Neural cell (in vitro differentiated cells): ENCODE results near the gene TXNDC11. TPM values are rescaled to one million over a fixed set of nuclear protein-coding genes. Genes with fewer than 3 reads are reported as not detected.
"Not testable (repeated sequence)": the region's sequence is repeated elsewhere in the genome, so short reads cannot be mapped to it uniquely, and the experiment has no call there.

Experiments
- H2AFZ ChIP-seq: fragments of 200-600, 300-800 bp; sonication (generic), shearing (Covaris generic); 2 replicates; pipeline ENCODE4 v1.6.0; 2014; ENCODE audit warnings: low read depth, mild to moderate bottlenecking, antibody characterized with exemption, low read length, moderate library complexity
- H3F3A ChIP-seq: fragments of 200-600 bp; shearing (Covaris generic); 2 replicates; pipeline ENCODE4 v1.6.1; 2016; ENCODE audit warnings: mild to moderate bottlenecking, moderate library complexity, mixed read lengths, antibody characterized with exemption, low read length; ENCODE audit not compliant: insufficient read depth, poor library complexity, severe bottlenecking
- H3K27ac ChIP-seq: fragments of 200-600, 300-800 bp; sonication (generic), shearing (Covaris generic); 2 replicates; pipeline ENCODE4 v1.5.1; 2014; ENCODE audit warnings: mild to moderate bottlenecking, low read length, moderate library complexity
- H3K27me3 ChIP-seq: fragments of 300-800, 200-600 bp; sonication (generic), shearing (Covaris generic); 2 replicates; pipeline ENCODE4 v1.6.0; 2014; ENCODE audit warnings: mild to moderate bottlenecking, low read depth, low read length, moderate library complexity; ENCODE audit not compliant: insufficient read depth
- H3K36me3 ChIP-seq: fragments of 300-800, 200-600 bp; sonication (generic), shearing (Covaris generic); 2 replicates; pipeline ENCODE4 v1.5.1; 2014; ENCODE audit warnings: mild to moderate bottlenecking, antibody characterized with exemption, low read length, moderate library complexity; ENCODE audit not compliant: insufficient read depth
- H3K4me2 ChIP-seq: fragments of 300-800, 200-600 bp; sonication (generic), shearing (Covaris generic); 2 replicates; pipeline ENCODE4 v1.6.0; 2014; ENCODE audit warnings: mild to moderate bottlenecking, low read length
- H3K4me3 ChIP-seq: fragments of 300-800, 200-600 bp; sonication (generic), shearing (Covaris generic); 2 replicates; pipeline ENCODE4 v1.5.1; 2014; ENCODE audit warnings: mild to moderate bottlenecking, low read length, moderate library complexity
- H3K79me2 ChIP-seq: fragments of 200-600 bp; shearing (Covaris generic); replicated peaks from 2 replicates; pipeline ENCODE4 v1.6.0; 2014; ENCODE audit warnings: mild to moderate bottlenecking, low read length, moderate library complexity; ENCODE audit not compliant: insufficient read depth
- H3K9ac ChIP-seq: fragments of 300-800, 200-600 bp; sonication (generic), shearing (Covaris generic); 2 replicates; pipeline ENCODE4 v1.6.1; 2016; ENCODE audit warnings: mild to moderate bottlenecking, low read length, mixed read lengths
- H3K9me2 ChIP-seq: fragments of 200-600 bp; shearing (Covaris generic); 2 replicates; pipeline ENCODE4 v1.6.1; 2016; ENCODE audit warnings: mild to moderate bottlenecking, low read length, mixed read lengths; ENCODE audit not compliant: insufficient read depth
- H3K9me3 ChIP-seq: fragments of 200-600, 300-800 bp; sonication (generic), shearing (Covaris generic); 2 replicates; pipeline ENCODE4 v1.6.1; 2016; ENCODE audit warnings: mild to moderate bottlenecking, mixed run types, low read length, moderate library complexity, mixed read lengths
- H4K20me1 ChIP-seq: fragments of 200-600 bp; shearing (Covaris generic); 2 replicates; pipeline ENCODE4 v1.6.1; 2016; ENCODE audit warnings: mild to moderate bottlenecking, mixed run types; ENCODE audit not compliant: insufficient read depth
- CTCF ChIP-seq: fragments of 450-650 bp; IDR thresholded peaks from 2 replicates; pipeline ENCODE4 v1.5.1; 2014; ENCODE audit warnings: antibody characterized with exemption, mild to moderate bottlenecking, moderate library complexity; ENCODE audit not compliant: poor library complexity, severe bottlenecking
- EP300 ChIP-seq: fragments of 450-650 bp; conservative IDR thresholded peaks from 2 replicates; pipeline ENCODE4 v1.6.1; 2014; ENCODE audit warnings: antibody characterized with exemption, mild to moderate bottlenecking, moderate library complexity; ENCODE audit not compliant: poor library complexity, severe bottlenecking
- EZH2 ChIP-seq: fragments of 200-600, 300-800 bp; shearing (Covaris generic), sonication (generic); IDR thresholded peaks from 2 replicates; pipeline ENCODE4 v1.6.1; 2014; ENCODE audit warnings: antibody characterized with exemption, low read length, borderline replicate concordance, mild to moderate bottlenecking; ENCODE audit not compliant: insufficient read depth, poor library complexity, severe bottlenecking
- MXI1 ChIP-seq: fragments of 450-650 bp; conservative IDR thresholded peaks from 2 replicates; pipeline ENCODE4 v1.6.1; 2014; ENCODE audit warnings: antibody characterized with exemption, mild to moderate bottlenecking; ENCODE audit not compliant: poor library complexity, severe bottlenecking
- RAD21 ChIP-seq: fragments of 450-650 bp; conservative IDR thresholded peaks from 2 replicates; pipeline ENCODE4 v1.6.1; 2014; ENCODE audit warnings: antibody characterized with exemption, mild to moderate bottlenecking, moderate library complexity
- REST ChIP-seq: IDR thresholded peaks from 2 replicates; pipeline ENCODE4 v1.6.1; 2012; ENCODE audit warnings: borderline replicate concordance
- SMC3 ChIP-seq: fragments of 450-650 bp; conservative IDR thresholded peaks from 2 replicates; pipeline ENCODE4 v1.6.1; 2014; ENCODE audit warnings: antibody characterized with exemption, mild to moderate bottlenecking, moderate library complexity; ENCODE audit not compliant: poor library complexity
- TAF1 ChIP-seq: IDR thresholded peaks from 2 replicates; pipeline ENCODE4 v1.6.1; 2012; ENCODE audit warnings: low read depth
- polyA plus RNA-seq: library from polyadenylated mRNA; depleted of rRNA; stranded (reverse); fragments of >200 nt; gene quantifications from 2 replicates; pipeline ENCODE4 v1.2.3, GENCODE V29; 2014

The TXNDC11 gene
- polyA plus RNA-seq, 1 donor from 2014 or later = 10.9 TPM

- H3F3A ChIP-seq = no peaks in the 10 kb centered on the region
- TF ChIP-seq MXI1 = no peak
- TF ChIP-seq REST = no peak
- H3K4me2 ChIP-seq = no peak overlapping the region
- H4K20me1 ChIP-seq = no peaks in the 10 kb centered on the region
- H3K79me2 ChIP-seq = peaks cover 64% of the 10 kb centered on the region
- H3K9me2 ChIP-seq = no peaks in the 10 kb centered on the region
- H3K4me3 ChIP-seq = no peak overlapping the region
- H3K27ac ChIP-seq = no peak overlapping the region
- H2AFZ ChIP-seq = no peak overlapping the region
- H3K27me3 ChIP-seq = no peaks in the 10 kb centered on the region
- H3K9me3 ChIP-seq = no peaks in the 10 kb centered on the region
- no peaks in the 10 kb centered on the region for H3K36me3 ChIP-seq
- no peak overlapping the region for H3K9ac ChIP-seq
Observed at GRCh38 chr16:11788914-11789313, 46.3 kb upstream of the TXNDC11 start.

- H4K20me1 ChIP-seq, H2AFZ ChIP-seq: not testable (repeated sequence)
Observed at GRCh38 chr16:11784980-11785599, 42.4 kb upstream of the TXNDC11 start.

GRCh38 chr16:11784381-11784780 is 41.7 kb upstream of the TXNDC11 start:
- not testable (repeated sequence) for H4K20me1 ChIP-seq, H3K36me3 ChIP-seq, H3K27ac ChIP-seq, H3K4me2 ChIP-seq, H3K9ac ChIP-seq, H3K27me3 ChIP-seq, H3K9me3 ChIP-seq, H3K9me2 ChIP-seq, H2AFZ ChIP-seq, H3F3A ChIP-seq, H3K4me3 ChIP-seq
- peaks cover 35% of the 10 kb centered on the region for H3K79me2 ChIP-seq

More at GRCh38 chr16:11784980-11785599, 42.4 kb upstream of the TXNDC11 start:
- not testable (repeated sequence) for H3K4me3 ChIP-seq, H3K27ac ChIP-seq, H3K9ac ChIP-seq, H3K36me3 ChIP-seq, H3K27me3 ChIP-seq, H3F3A ChIP-seq, H3K9me3 ChIP-seq, H3K9me2 ChIP-seq, H3K4me2 ChIP-seq
- peaks cover 41% of the 10 kb centered on the region for H3K79me2 ChIP-seq

DNA sequence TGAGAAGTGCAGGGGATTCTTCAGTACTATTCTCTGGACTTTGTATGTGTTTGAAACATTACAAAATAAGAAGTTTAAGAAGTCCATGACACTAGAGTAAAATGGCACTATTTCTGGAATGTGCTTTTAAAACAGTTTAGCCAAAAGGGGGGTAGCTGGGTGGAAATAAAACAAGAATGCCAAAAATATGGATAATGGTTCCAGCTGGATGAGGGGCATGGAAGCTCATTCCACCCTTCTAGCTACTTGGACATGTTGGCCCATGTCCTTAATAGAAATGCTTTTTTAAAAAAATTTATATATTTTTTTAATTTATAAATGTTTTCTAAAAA is 41.3 kb upstream of the TXNDC11 start:
- H3K4me3 ChIP-seq = no peak overlapping the region
- no peaks in the 10 kb centered on the region for H3K36me3 ChIP-seq
- H3F3A ChIP-seq = no peaks in the 10 kb centered on the region
- H3K9me2 ChIP-seq = no peaks in the 10 kb centered on the region
- no peaks in the 10 kb centered on the region for H3K27me3 ChIP-seq
- no peaks in the 10 kb centered on the region for H3K9me3 ChIP-seq
- H2AFZ ChIP-seq = no peak overlapping the region
- peaks cover 32% of the 10 kb centered on the region for H3K79me2 ChIP-seq
- no peak overlapping the region for H3K4me2 ChIP-seq
- H3K9ac ChIP-seq = no peak overlapping the region
- no peaks in the 10 kb centered on the region for H4K20me1 ChIP-seq
- no peak overlapping the region for H3K27ac ChIP-seq
- TF ChIP-seq RAD21 (no peak), EZH2 (no peak), CTCF (no peak), EP300 (no peak), TAF1 (no peak), SMC3 (no peak), MXI1 (no peak)
